Natural killer cell (primary cell): ENCODE results near the gene GALNT10. TPM values are rescaled to one million over a fixed set of nuclear protein-coding genes. Genes with fewer than 3 reads are reported as not detected.

ENCODE experiments used
- ATAC-seq, 3 donors: fragments of 150-1000 bp in 2 of 3; fragments of 200-7000 bp in 1 of 3; cut with Tn5 transposase; 1 replicate in 1 of 3; 2 replicates in 2 of 3; pipeline ENCODE4 v1.10.0; 2021; ENCODE audit warnings: mild to moderate bottlenecking in 2 of 3, moderate library complexity in 2 of 3
- DNase-seq, 2 donors: peaks; one replicate each; pipeline versions ENCODE4 v3.0.0 to v3.0.0-alpha.2; 2013 to 2021; ENCODE audit warnings: mixed read lengths in 1 of 2
- H3K27ac ChIP-seq: one replicate; pipeline ENCODE4 v1.5.1; 2013; ENCODE audit warnings: mild to moderate bottlenecking, low read length
- H3K27me3 ChIP-seq: one replicate; pipeline ENCODE4 v1.6.1; 2013; ENCODE audit warnings: low read length; ENCODE audit not compliant: control insufficient read depth, insufficient read depth
- H3K36me3 ChIP-seq: one replicate; pipeline ENCODE4 v1.6.1; 2013; ENCODE audit warnings: low read length; ENCODE audit not compliant: control insufficient read depth, insufficient read depth
- H3K4me1 ChIP-seq: one replicate; pipeline ENCODE4 v1.6.1; 2013; ENCODE audit warnings: low read length; ENCODE audit not compliant: control insufficient read depth, insufficient read depth
- H3K4me3 ChIP-seq: one replicate; pipeline ENCODE4 v1.5.1; 2013; ENCODE audit warnings: low read length
- H3K9me3 ChIP-seq: one replicate; pipeline ENCODE4 v1.6.1; 2013; ENCODE audit warnings: low read length; ENCODE audit not compliant: control insufficient read depth, insufficient read depth
- H3K27ac Mint-ChIP-seq, 2 donors: one replicate each; pipeline ENCODE4 v1.8.0; 2022; ENCODE audit warnings: mild to moderate bottlenecking in 2 of 2, mixed read lengths in 2 of 2, moderate library complexity in 1 of 2
- H3K27me3 Mint-ChIP-seq, 2 donors: one replicate each; pipeline ENCODE4 v1.8.0; 2022; ENCODE audit warnings: low read depth in 2 of 2, mixed read lengths in 2 of 2
- H3K36me3 Mint-ChIP-seq: one replicate; pipeline ENCODE4 v1.8.0; 2022; ENCODE audit warnings: mixed read lengths
- H3K4me1 Mint-ChIP-seq, 2 donors: one replicate each; pipeline ENCODE4 v1.8.0; 2022; ENCODE audit warnings: mixed read lengths in 2 of 2
- H3K4me3 Mint-ChIP-seq: one replicate; pipeline ENCODE4 v1.8.0; 2022; ENCODE audit warnings: mild to moderate bottlenecking, moderate library complexity, mixed read lengths
- H3K9me3 Mint-ChIP-seq, 2 donors: one replicate each; pipeline ENCODE4 v1.8.0; 2022; ENCODE audit warnings: mixed read lengths in 2 of 2
- CTCF ChIP-seq: fragments of 200-600 bp; IDR thresholded peaks from one replicate; pipeline ENCODE4 v1.8.0; 2022; ENCODE audit warnings: antibody characterized with exemption
- WGBS: methylation state at CpG from one replicate; pipeline ENCODE4 v1.1.7; 2013; ENCODE audit warnings: missing lambda C conversion rate; ENCODE audit not compliant: insufficient coverage; 5-methylcytosine and 5-hydroxymethylcytosine counted together
- intact Hi-C: fragments of 100-400 bp; cut with micrococcal nuclease; formaldehyde crosslinking; loops from one replicate; pipeline ENCODE4 v1.14.2; 2022
- total RNA-seq, 4 donors: library from RNA; stranded (reverse); fragments of 120-200 nt in 1 of 4; gene quantifications; one replicate each; pipeline versions ENCODE4 v1.2.3 to v1.2.4, GENCODE V29; 2013 to 2022

GALNT10 gene
- total RNA-seq, 3 donors from 2014 or later (not counting 1 experiment from before 2014, with no cell fraction given) = 77.0 to 92.6 (median 77.6) TPM

- H3K9me3 Mint-ChIP-seq = no peaks in the 10 kb centered on the region
- H3K4me1 Mint-ChIP-seq = peaks cover 0 to 5% of the 10 kb centered on the region in 2 donors
- H3K9me3 ChIP-seq = no peaks in the 10 kb centered on the region
- no peak for ATAC-seq
- DNase-seq = no peak
- no peak overlapping the region for H3K27ac Mint-ChIP-seq
- no peaks in the 10 kb centered on the region for H3K4me1 ChIP-seq
- H3K4me3 Mint-ChIP-seq = no peak overlapping the region
- no peaks in the 10 kb centered on the region for H3K27me3 ChIP-seq
- H3K27ac ChIP-seq = no peak overlapping the region
- no peak for TF ChIP-seq CTCF
- H3K36me3 Mint-ChIP-seq = peaks cover 16% of the 10 kb centered on the region
- H3K36me3 ChIP-seq = peaks cover 42% of the 10 kb centered on the region
- intact Hi-C loops = no loop called here
- WGBS = 92% methylated on average over 3 of the region's 3 CpGs
- H3K4me3 ChIP-seq = no peak overlapping the region
- H3K27me3 Mint-ChIP-seq = no peaks in the 10 kb centered on the region
Observed at GRCh38 chr5:154459015-154459414, 268.5 kb downstream of the GALNT10 start.

- H3K27me3 Mint-ChIP-seq = no peaks in the 10 kb centered on the region
- H3K9me3 ChIP-seq = no peaks in the 10 kb centered on the region
- no peak overlapping the region for H3K4me3 ChIP-seq
- no peaks in the 10 kb centered on the region for H3K4me1 ChIP-seq
- TF ChIP-seq CTCF = no peak
- intact Hi-C loops = loop anchor here (10.0 kb wide), 1 partner anchor 155 kb away; no protein-coding TSS in a partner anchor
- no peak for ATAC-seq
- H3K36me3 Mint-ChIP-seq = peaks cover 10% of the 10 kb centered on the region
- H3K36me3 ChIP-seq = peaks cover 32% of the 10 kb centered on the region
- no peaks in the 10 kb centered on the region for H3K27me3 ChIP-seq
- WGBS = 97% methylated on average over 4 of the region's 4 CpGs
- no peaks in the 10 kb centered on the region for H3K9me3 Mint-ChIP-seq
- no peak overlapping the region for H3K27ac Mint-ChIP-seq
- no peak overlapping the region for H3K4me3 Mint-ChIP-seq
- DNase-seq = no peak
- H3K27ac ChIP-seq = no peak overlapping the region
- peaks cover 0 to 5% of the 10 kb centered on the region in 2 donors for H3K4me1 Mint-ChIP-seq
Observed at GRCh38 chr5:154460172-154460571, 269.6 kb downstream of the GALNT10 start.

GRCh38 chr5:154461531-154461930 lies 271.0 kb downstream of the GALNT10 start:
- DNase-seq (no peak), ATAC-seq (no peak)
- Mint-ChIP-seq H3K9me3 (no peaks in the 10 kb centered on the region), H3K27me3 (no peaks in the 10 kb centered on the region), H3K27ac (no peak overlapping the region), H3K4me3 (no peak overlapping the region), H3K36me3 (peaks cover 10% of the 10 kb centered on the region), H3K4me1 (peaks cover 0 to 5% of the 10 kb centered on the region in 2 donors)
- no peaks in the 10 kb centered on the region for H3K27me3 ChIP-seq
- no peaks in the 10 kb centered on the region for H3K4me1 ChIP-seq
- H3K36me3 ChIP-seq = peaks cover 18% of the 10 kb centered on the region
- no peaks in the 10 kb centered on the region for H3K9me3 ChIP-seq
- H3K27ac ChIP-seq = no peak overlapping the region
- H3K4me3 ChIP-seq = no peak overlapping the region
- 94% methylated on average over 6 of the region's 6 CpGs for WGBS
- no peak for TF ChIP-seq CTCF
- intact Hi-C loops = loop anchor here (10.0 kb wide), 1 partner anchor 153 kb away; no protein-coding TSS in a partner anchor

- H3K27ac ChIP-seq = no peak overlapping the region
- Mint-ChIP-seq H3K4me1 (no peaks in the 10 kb centered on the region), H3K9me3 (no peaks in the 10 kb centered on the region), H3K27me3 (peaks cover 0 to 3% of the 10 kb centered on the region in 2 donors), H3K27ac (no peak overlapping the region), H3K4me3 (no peak overlapping the region), H3K36me3 (no peaks in the 10 kb centered on the region)
- 86% methylated on average over 1 of the region's 1 CpG for WGBS
- no peak for TF ChIP-seq CTCF
- DNase-seq (no peak), ATAC-seq (no peak)
- no peaks in the 10 kb centered on the region for H3K4me1 ChIP-seq
- no peak overlapping the region for H3K4me3 ChIP-seq
- intact Hi-C loops = loop anchor here (10.0 kb wide), 1 partner anchor 150 kb away; no protein-coding TSS in a partner anchor
- H3K27me3 ChIP-seq = peaks cover 3% of the 10 kb centered on the region
- no peaks in the 10 kb centered on the region for H3K36me3 ChIP-seq
- no peaks in the 10 kb centered on the region for H3K9me3 ChIP-seq
Observed at GRCh38 chr5:154464438-154464837, 273.9 kb downstream of the GALNT10 start.
